ENCODE data around the gene IL22RA1.

Gene IL22RA1

GRCh38 chr1:24074817-24075589 lies 67.9 kb downstream of the IL22RA1 start:
- no peak for DNase-seq (ENCODE audit: low spot score)

DNA sequence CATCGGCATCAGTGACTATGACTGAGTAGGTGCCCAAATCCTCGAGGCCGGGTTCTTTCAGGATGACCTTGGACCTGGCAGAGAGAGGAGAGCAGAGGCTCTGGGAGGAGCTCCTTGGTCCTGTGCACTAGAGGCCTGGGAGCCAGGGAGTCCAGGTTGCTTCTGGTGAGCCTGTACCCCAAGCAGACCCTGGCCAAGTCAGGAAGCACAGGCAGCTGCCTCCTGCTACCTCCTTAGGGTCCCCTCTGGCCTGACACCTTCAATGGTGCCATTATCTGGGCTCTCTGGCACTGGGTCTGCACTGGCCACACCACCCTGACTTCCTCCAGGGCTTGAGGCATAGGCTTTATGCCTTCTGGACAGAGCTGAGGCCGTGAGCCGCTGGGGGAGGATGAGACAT lies 68.7 kb downstream of the IL22RA1 start:
- DNase-seq (ENCODE audit: low spot score) = no peak

GRCh38 chr1:24071941-24072340 lies 71.0 kb downstream of the IL22RA1 start:
- DNase-seq (ENCODE audit: low spot score) = no peak

DNA sequence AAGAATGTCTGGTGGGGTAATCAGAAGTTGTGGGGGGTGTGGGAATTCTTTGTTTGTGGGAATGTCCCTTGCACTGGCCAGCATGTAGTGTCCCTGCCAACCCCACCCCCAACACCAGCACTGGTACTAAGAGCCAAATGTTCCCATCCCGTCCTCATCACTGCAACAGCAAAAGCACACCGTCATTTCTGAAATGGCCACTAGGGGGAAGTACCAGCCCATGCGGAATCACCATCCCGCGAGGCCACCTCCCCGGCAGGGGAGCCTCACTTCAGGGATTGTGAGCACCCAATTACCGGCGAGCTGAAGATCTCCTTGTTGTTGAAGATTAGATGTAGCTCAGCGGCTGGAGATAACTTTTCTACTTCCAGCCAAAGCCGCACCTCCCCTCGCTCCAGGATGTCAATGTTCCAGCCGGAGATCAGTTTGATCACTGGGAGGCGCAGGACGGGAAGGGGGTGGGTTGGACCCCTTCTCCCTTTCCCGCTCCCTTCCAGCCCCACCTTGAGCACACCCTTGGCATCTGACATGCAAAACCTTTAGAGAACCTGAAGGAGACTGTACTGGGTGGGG lies 72.0 kb downstream of the IL22RA1 start:
- DNase-seq (ENCODE audit: low spot score) = peak; percentile 89

- no peak for DNase-seq (ENCODE audit: low spot score)
These were observed 73.1 kb downstream of the IL22RA1 start for GRCh38 chr1:24069817-24070216.
